HPDE6-E6E7 (cell line): ENCODE measurements around the gene HIBADH.
"Not testable (repeated sequence)": the region's sequence is repeated elsewhere in the genome, so short reads cannot be mapped to it uniquely, and the experiment has no call there.

Source experiments
- DNase-seq: peaks from one replicate; pipeline ENCODE4 v3.0.0; 2011; ENCODE audit warnings: missing footprints; ENCODE audit errors: extremely low spot score

HIBADH gene

DNA sequence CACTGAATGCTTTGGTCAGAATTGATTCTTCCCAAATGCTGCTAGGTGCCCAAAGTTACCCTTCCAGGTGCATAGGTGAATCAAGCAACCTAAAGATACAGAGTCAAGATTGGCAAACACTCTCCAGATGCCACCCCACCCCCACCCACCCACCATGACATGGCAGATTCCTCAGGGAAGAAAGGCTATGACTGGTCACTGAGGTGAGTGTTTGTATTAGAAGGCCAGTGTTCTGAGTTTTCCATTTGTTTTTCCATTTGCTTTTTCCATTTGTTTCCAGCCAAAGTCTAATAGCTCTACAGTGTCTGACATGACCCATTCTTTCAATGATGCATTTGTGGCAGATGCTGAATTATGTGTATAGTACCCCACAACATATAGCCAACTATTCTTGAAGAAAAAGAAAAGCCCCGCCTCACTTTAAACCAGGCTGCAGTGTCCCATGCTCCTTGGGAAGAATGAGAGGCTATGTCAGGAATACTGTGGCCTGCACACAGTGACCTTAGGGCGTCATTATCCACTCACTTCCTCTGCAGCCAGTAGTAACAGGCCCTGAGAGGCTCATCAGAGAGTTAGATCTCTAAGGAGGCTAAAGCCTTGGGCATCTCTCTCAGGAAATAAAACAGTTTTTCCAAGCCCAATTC is 16.1 kb upstream of the HIBADH start:
- no peak for DNase-seq

DNA sequence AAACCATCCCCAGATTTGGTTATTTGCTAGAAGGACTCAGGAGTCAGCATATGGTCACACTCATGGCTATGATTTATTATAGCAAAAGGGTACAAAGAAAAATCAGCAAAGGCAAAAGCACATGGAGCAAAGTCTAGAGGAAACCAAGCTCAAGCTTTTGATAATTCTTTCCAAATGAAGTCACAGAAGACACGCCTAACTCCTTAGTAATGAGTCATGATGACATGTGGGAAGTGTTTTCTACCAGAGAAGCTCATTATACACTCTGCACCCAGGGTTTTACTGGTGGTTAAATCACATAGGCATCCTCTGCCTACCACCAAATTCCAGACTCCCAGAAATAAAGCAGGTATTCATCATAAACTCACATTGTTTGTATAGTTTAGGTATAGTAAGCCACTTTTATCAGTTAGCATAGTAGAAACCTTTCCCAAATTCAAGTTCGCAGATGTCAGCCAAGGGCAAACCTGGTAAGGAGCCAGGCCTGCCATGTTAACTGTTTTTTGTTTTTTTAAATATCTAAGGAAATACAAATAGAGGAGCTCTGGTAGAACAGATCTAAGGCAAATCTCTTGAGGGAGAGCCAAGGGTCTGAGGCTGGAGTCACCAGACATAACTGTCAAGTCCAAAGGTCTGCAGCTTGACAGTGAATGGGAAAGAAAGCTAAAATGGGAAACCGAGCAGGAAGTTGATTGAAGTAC is 15.4 kb upstream of the HIBADH start:
- DNase-seq: peak; percentile 79

DNA sequence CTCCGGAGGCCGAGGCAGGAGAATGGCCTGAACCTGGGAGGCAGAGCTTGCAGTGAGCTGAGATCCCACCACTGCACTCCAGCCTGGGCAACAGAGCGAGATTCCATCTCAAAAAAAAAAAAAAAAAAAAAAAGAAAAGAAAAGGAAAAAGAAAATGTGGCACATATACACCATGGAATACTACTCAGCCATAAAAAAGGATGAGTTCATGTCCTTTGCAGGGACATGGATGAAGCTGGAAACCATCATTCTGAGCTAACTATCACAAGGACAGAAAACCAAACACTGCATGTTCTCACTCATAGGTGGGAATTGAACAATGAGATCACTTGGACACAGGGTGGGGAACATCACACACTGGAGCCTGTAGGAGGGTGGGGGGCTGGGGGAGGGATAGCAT is 11.4 kb upstream of the HIBADH start:
- not testable (repeated sequence) for DNase-seq

DNA sequence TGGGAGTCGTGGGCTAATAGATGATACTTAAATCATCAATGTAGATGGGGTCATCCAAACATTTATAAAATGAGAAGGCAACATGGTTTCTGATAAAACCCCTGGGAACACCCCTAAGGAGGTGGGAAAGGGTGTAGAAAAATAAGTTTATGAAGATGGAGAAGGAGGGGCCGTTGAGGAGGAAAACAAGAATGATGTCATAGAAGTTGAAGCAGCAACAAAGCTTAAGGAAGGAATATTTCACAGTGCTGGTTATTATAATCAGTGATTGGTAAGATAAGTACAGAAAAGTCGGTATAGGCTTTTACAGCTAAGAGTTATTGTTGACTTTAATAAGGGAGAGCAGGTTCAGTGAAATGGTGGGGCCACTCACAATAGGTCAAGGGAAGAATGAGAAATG is 9.0 kb upstream of the HIBADH start:
- no peak for DNase-seq

DNA sequence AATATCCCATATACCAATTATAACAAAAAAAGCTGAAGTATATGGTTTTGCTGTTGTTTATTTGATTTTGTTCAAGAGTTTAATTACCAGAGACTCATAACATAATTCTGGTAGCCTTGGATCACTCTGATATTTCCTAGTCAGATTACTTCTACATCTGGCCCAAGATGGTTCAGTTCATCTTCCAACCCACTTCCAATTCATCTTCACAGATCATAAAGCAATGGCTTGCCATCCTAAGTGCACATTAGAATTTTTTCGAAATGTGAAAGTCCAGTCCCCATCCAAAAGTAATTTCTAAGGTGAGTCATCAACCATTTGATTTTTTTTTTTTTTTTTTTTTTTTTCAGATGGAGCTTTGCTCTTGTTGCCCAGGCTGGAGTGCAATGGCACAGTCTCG is 8.0 kb upstream of the HIBADH start:
- no peak for DNase-seq

DNA sequence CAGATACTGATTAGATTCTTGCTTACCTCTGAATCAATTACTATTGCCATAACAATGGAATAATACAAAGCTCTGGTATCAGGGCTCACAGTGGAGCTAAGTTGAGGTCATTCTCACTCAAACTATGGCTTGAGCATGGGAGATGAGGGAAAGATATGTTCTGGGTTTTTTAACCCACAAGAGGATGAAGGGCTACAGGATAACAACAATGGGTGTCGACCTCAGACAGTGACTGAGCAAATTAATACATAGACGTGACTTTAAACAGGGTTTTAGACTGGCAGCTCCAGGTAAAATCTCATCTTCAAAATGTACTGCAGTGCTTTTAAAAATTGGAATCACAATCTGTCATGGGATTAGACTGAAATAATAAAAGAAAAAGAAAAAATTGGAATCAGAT is 7.5 kb upstream of the HIBADH start:
- no peak for DNase-seq

DNA sequence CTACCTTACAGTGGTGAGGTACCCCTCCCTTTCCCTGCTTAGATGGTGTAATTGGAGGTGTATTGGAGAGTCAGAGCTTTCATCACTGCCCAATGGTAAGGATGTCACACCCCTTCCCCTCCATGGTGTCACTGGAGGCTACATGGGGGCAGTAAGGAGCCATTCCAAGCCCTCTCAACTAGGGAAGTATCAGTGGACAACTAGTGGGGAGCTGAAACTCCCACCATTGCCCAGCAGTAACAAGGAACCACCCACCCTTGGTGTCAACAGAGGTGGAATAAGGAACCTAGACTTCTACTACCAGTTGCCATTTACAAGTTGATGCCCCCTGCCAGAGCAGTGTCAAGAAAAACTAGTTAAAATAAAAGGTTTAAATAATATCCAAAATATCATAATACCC is 2.8 kb upstream of the HIBADH start:
- no peak for DNase-seq

DNA sequence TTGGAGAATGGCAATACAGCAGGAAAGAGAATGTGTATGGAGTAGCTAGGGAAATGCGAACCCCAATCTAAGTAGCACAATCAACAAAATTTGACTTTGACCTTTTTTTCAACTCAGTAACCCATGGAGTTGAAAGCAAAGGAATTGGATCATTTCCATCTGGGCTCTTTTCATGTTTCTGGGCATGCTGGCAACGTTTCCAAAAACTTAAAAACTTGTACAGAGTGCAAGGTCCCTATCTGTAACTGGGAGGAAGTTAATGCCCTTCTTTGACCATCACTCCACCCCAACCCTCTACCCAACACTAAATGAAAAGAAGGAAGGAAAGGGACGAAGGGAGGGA is 1.3 kb upstream of the HIBADH start:
- DNase-seq: no peak

DNA sequence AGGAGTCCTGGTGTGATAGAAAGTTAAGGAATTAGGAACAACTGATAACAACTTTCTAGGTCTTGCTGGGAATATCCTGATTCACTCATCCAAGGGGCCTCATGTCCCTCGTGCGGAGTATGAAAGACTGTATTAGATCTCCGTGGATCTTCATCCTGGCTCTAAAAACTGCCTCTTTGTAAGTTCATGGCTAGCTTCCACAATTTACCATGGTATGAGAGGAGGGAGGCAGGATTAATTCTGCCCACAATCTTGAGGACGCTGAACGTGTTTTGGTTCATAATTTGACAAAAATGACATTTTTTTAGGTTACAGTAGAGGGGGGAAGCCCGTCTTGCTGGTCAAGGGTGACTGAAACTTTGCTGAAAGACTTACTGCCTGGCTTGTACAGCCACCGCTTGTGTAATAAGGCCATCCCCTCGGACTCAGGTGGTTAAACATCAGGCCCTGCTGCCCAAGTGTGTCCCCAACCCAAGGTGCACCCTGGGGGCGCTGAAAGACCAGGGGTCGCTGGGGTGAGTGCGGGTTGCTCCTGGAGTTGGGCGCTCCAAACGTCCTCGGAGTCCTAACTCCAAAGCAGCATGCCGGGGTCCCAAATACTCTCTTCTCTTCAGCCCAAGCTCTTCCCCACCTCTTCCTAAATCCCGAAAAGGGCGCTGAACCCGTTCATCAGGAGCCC is 733 bp downstream of the HIBADH start:
- DNase-seq: no peak

DNA sequence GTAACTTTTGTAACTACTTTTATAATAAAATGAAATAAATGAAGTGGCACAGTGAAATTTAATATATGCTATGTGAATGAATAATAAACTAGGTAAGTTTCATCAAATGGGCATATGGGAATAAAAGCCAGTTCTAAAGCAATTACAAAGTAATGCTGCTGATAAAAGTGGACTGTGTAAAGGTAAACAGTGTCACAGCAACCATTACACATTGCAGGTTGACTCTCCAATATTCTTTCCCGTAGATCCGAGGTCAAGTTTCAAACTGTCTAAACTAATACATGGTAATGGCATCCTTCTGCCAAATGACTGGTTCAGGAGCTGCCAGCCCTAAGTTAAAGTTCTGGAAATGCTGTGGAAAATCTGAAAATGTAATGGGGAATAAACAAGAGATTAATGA is 6.0 kb downstream of the HIBADH start:
- DNase-seq: no peak

DNA sequence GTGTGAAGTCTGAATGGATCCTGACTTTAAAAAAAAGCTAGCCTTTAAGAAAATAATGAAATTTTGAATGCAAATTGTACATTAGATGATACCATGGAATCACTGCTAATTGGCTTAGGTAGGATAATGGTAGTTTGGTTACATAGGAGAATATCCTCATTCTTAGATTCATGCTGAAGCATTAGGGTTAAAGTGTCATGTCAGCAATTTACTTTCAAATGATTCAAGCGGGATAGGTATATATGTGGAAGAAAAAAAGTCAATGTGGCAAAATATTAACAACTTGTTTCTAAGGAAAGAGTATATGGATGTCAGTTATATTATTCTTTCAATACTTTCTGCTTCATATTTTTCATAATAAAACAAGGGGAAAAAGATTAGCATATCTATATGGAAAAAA is 7.5 kb downstream of the HIBADH start:
- no peak for DNase-seq

DNA sequence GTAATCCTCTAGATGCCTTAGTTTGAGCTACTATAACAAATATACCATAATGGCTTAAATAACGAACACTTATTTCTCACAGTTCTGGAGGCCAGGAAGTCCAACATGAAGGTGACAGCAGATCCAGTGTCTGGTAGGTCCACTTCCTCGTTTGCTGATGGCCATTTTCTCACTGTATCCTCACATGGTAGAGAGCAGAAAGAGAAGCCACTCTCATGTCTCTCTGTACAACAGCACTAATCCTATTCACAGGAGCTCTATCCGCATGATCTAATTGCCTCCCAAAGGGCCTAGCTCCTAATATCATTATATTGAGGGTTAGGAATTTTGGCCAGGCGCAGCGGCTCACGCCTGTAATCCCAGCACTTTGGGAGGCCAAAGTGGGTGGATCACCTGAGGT is 10.2 kb downstream of the HIBADH start:
- DNase-seq: no peak

DNA sequence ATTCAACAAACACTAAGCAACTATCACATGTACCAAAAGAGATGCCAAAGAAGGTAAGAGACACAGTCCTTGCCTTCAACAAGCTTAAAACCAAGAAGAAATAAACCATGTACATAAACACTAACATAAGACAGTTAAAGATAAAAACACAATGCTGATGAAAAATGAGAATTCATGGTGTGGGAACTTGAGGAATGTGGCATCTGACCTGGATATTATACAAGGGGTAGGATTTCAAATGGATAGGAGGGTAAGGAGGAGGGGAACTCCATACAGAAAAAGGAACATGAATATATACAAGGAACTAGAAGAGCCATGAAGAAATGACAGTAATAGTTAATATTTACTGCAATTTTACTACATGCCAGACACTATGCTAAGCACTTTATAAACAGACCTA is 11.0 kb downstream of the HIBADH start:
- DNase-seq: no peak

DNA sequence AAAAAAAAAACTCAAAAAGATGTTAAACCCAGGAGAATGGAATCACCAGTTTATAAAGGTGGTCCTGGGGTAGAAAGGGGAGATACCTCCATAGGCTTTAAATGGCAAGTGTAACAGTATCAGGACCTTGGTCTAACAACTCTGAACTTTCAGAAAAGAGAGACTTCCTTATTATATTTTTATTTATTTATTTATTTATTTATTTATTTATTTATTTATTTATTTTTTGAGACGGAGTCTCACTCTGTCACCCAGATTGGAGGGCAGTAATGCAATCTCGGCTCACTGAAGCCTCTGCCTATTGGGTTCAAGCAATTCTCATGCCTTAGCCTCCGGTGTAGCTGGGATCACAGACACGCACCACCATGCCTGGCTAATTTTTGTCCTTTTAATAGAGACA is 12.4 kb downstream of the HIBADH start:
- DNase-seq: no peak

DNA sequence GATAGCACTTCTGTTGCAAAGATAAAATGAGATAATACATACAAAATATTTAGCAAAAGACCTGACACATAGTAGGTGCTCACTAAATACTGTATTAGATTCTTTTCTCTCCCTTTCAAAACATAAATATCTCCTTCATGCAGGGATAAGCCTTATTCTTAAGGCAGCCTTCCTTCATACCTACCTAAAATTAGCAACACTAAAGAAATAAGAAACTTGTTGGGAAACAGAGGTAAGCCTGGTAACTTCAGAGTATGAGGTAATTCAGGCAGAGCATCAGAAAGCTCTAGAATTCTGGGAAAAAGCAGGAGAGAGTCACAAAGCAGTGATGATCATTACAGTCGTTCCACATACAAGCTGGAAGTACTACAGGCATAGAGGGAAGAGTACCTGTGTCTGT is 15.2 kb downstream of the HIBADH start:
- no peak for DNase-seq

DNA sequence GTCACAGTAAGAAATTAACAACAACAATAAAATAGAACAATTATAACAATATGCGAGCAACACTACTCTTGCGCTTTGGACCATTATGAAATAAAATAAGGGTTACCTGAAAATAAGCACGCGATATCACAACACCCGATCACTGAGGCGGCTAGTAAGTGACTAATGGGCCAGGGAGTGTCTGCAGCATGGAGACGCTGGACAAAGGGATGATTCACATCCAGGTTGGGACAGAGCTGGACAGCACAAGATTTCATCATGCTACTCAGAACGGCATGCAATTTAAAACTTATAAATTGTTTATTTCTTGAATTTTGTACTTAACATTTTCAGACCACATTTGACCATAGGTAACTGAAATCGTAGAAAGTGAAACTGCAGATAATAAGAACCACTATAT is 15.6 kb downstream of the HIBADH start:
- DNase-seq: peak; percentile 86

DNA sequence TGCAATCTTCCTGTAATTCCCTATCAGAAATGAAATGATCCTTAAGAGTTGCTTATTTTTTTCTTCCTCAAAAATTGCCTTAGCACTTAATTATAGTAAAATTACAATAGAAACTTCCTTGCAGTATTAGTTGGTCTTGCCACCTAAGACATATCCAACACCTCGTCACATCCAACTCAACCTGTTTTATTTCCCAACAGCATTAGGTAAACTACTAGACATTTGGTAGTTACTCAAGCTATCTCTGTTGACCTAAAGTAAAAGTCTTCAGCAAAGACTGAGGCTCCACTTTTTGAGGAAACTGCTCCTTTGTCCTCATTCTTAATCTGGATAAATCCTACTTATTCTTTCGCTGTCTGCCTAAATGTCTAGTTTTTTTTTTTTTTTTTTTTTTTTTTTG is 20.4 kb downstream of the HIBADH start:
- no peak for DNase-seq

DNA sequence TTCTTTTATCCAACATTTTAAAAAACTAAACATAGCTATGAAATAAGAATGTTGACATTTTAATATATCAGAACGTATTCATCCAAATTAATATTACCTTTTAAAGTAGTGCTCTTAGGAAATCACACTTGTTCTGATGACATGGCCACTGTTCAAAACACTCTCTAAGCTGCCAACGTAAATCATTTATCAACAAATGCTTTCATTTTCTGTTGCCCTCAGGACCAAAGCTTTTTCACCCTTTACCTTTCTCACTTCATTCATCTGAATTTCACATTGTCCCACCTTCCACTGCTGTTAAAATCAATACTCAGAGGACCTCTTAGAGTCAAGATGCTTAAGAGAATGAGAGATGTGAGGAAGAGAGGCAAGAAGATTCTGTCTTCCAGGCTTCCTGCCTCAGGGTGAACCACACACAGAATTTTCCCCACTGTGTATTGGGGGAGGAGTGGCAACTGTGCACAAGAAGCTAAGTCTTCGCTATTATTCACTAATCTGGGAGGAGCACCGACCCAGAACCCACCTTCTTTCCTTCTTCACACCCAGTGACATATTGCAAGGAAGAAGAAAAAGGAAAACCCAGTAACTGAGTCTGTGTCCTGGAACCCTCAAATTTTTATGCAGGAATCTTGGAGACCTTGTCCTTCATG is 21.0 kb downstream of the HIBADH start:
- peak; percentile 40 for DNase-seq

DNA sequence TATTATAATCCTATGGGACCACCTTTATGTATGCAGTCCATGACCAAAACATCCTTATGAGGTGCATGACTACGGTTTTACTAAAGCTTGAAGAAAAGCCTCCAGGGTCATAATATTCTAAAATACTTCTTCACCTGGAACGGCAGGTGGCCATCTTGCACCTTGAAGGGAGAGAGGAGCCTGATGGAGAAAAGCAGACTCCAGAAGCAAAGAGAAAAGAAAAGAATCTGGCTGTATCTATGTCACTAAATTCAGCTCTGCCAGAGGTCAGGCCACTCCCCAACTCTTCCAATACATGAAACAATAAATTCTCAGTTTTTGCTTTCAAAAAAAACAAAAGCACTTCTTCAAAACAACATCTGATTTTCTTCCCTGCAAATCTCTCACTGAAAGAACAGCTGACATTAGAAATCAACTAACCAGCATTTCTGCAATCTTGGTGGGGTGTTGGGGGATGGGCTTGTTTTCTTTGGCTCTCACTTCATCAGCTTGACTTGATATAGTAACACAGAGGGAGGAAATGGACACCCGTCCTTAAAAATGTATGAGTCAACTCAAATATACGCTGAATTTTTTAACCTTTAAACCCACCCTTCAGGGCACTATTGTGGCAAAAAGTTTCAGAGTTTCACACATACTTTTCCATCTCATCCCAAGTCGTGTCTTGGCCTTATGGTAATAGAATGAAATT is 21.7 kb downstream of the HIBADH start:
- peak; percentile 17 for DNase-seq

DNA sequence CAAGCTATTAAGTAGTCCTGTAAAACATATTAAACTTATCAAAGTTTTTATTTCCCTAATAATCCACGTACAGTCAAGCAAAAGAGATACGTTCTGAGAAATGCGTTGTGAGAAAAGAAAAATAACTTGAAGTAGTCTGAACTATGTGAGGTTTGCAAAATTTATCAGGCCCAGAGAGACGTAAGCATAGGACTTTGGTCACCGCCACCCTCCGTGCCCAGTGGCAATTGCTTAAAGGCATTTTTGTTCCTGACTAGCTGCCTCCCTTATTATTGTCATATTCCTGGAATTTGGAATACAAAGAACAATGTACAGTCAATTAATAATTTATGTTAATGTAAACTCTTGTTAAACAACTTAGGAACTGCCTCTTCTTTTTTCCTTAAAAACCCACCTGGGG is 22.8 kb downstream of the HIBADH start:
- no peak for DNase-seq

DNA sequence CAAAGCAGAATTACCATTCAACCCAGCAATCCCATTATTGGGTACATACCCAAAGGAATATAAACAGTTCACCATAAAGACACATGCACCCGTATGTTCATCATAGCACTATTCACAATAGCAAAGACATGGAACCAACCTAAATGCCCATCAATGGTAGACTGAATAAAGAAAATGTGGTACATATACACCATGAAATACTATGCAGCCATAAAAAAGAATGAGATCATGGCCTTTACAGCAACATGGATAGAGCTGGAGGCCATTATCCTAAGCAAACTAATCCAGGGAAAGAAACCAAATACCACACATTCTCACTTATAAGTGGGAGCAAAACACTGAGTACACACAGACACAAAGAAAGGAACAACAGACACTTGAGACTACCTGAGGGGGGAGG is 23.6 kb downstream of the HIBADH start:
- not testable (repeated sequence) for DNase-seq

DNA sequence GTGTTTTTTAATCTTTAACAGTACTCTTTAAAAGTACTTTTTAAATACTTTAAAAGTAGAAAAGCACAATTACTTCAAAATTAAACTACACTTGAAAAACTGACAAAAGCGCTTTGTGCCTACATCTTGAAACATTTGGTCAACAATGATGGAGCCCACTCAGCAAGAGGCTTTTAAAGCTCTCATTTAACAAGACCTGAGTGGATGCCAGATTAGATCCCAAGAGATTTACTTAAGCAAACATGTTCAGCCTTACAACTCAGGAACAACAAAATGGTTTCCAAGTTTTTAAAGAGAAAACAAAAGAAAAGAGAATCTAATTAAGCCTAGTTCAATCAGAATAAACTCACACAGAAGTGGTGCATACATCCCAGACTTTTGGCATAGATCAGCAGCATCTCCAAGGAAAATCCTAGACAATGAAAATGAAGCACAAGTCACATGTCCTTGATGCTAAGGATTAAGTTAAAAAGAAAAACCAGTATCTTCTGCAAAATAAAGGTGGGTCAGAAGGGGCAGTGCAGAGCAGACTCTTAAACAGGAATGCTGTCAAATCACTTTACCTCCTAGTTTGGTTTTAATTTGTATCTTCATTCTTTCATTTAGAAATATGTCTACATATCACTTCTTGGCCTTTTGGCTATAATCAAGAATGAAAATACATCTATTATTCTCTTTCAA is 26.2 kb downstream of the HIBADH start:
- DNase-seq: no peak
